Adrenal gland (tissue), 12 donors: ENCODE measurements around the gene IGSF11. TPM values are rescaled to one million over a fixed set of nuclear protein-coding genes. Genes with fewer than 3 reads are reported as not detected.
A peak's percentile ranks its signal among the peaks of the same experiment; 100 is the strongest.

ENCODE experiments used
- DNase-seq, 7 donors: peaks; one replicate each; pipeline ENCODE4 v3.0.0-alpha.2; 2019 to 2020
- H3K27ac ChIP-seq, 5 donors: fragments of 200-600 bp; sonication (generic) in 4 of 5; 1 replicate in 3 of 5; 2 replicates in 2 of 5; pipeline versions ENCODE4 v1.5.1 to v1.8.0; 2016 to 2020; ENCODE audit warnings: mild to moderate bottlenecking in 1 of 5
- H3K27me3 ChIP-seq: fragments of 200-600 bp; 2 replicates; pipeline ENCODE4 v1.8.0; 2021
- H3K36me3 ChIP-seq, 2 donors: fragments of 200-600 bp; replicated peaks in 1 of 2; 1 replicate in 1 of 2; 2 replicates in 1 of 2; pipeline versions ENCODE4 v1.5.1 to v1.8.0; 2018 to 2022
- H3K4me1 ChIP-seq, 2 donors: fragments of 200-600 bp; replicated peaks in 1 of 2; 1 replicate in 1 of 2; 2 replicates in 1 of 2; pipeline versions ENCODE4 v1.5.1 to v1.8.0; 2018 to 2021
- H3K4me3 ChIP-seq, 4 donors: fragments of 200-600 bp; sonication (generic) in 3 of 4; one replicate each; pipeline ENCODE4 v1.5.1; 2016 to 2018
- H3K9me3 ChIP-seq, 3 donors: fragments of 200-600 bp; sonication (generic) in 1 of 3; replicated peaks in 1 of 3; 1 replicate in 2 of 3; 2 replicates in 1 of 3; pipeline versions ENCODE4 v1.5.1 to v1.8.0; 2016 to 2021
- POLR2A ChIP-seq, 2 donors: fragments of 450-650 bp; IDR thresholded peaks; one replicate each; pipeline ENCODE4 v1.6.1; 2017; ENCODE audit warnings: antibody characterized with exemption in 2 of 2, mild to moderate bottlenecking in 2 of 2, moderate library complexity in 1 of 2
- WGBS, 4 donors: extraction: QIAGEN DNeasy Blood & Tissue Kit in 2 of 4; methylation state at CpG; one replicate each; pipeline versions ENCODE4 v1.1.5 to v1.1.7; 2013 to 2017; 5-methylcytosine and 5-hydroxymethylcytosine counted together
- intact Hi-C, 2 donors: fragments of 100-400 bp; cut with DNase I; formaldehyde crosslinking; loops; one replicate each; pipeline versions ENCODE4 v1.14.1 to v1.15.0; 2022 to 2023
- polyA plus RNA-seq, 3 donors: library from polyadenylated mRNA; stranded (reverse); fragments of 200-250 nt in 2 of 3; fragments of 350-450 nt in 1 of 3; fragmentation: Illumina TruSeq in 1 of 3; extraction: RNeasy Lipid Tissue Mini Kit (QIAGEN cat#74804) in 1 of 3; gene quantifications; one replicate each; pipeline ENCODE4 v1.2.3, GENCODE V29; 2013 to 2014
- total RNA-seq, 9 donors: library from RNA; depleted of rRNA in 4 of 9; stranded (reverse); fragments of >200 nt in 4 of 9; fragments of 120-200 nt in 1 of 9; fragmentation: NEBNext Ultra II Directional in 1 of 9; extraction: Animal tissue kit (Norgen Biotek cat#: 25700) in 1 of 9; gene quantifications; one replicate each; pipeline versions ENCODE4 v1.1.0 to v1.2.4, GENCODE V29; 2013 to 2023
- TF ChIP-seq, protein P1 (sequence below), 6 experiments: fragments of 450-650 bp in 4 of 6; fragments of 200-600 bp in 2 of 6; sonication (generic) in 1 of 6; IDR thresholded peaks; 1 replicate in 5 of 6; 2 replicates in 1 of 6; pipeline versions ENCODE4 v1.5.1 to v1.8.0; 2016 to 2021; ENCODE audit warnings: antibody characterized with exemption in 6 of 6, mild to moderate bottlenecking in 2 of 6, moderate library complexity in 1 of 6
- donor health status: healthy with polysubstance abuse.
- donor health status: Bipolar disorder and iron deficiency.
- donor health status: DM: yes; HTN: yes; CAD: no.
- donor health status: DM: no; HTN: no; CAD: no.
- donor health status: DM: no; HTN: no; CAD: no.
- donor health status: DM: yes; HTN: yes; CAD: no.

Gene IGSF11
- total and polyA plus RNA-seq, 12 donors = 4.1 to 31.3 (median 16.5) TPM

DNA sequence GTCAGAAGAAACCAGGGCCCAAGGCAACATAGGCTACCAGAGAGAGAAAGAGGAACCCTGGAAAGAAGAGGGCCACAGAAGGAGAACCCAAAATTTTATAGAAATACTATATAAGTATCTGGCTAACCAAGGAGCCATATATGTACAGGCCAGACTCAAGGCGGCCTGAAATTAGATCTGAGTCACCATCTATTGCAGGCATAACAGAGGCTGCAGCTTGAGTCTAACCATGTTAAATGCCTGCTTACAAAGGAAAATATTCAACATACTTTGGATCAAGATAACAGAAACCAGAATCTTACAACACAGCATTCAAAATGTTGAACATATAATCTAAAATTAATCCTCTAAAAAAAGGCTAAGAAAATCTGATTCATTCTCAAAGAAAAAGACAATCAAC is 23.1 kb downstream of the IGSF11 start:
- Histone ChIP-seq H3K27me3 (no peaks in the 10 kb centered on the region), H3K4me3 (no peak overlapping the region), H3K4me1 (no peaks in the 10 kb centered on the region), H3K27ac (no peak overlapping the region), H3K36me3 (no peaks in the 10 kb centered on the region), H3K9me3 (no peaks in the 10 kb centered on the region)
- TF ChIP-seq, protein P1, sequence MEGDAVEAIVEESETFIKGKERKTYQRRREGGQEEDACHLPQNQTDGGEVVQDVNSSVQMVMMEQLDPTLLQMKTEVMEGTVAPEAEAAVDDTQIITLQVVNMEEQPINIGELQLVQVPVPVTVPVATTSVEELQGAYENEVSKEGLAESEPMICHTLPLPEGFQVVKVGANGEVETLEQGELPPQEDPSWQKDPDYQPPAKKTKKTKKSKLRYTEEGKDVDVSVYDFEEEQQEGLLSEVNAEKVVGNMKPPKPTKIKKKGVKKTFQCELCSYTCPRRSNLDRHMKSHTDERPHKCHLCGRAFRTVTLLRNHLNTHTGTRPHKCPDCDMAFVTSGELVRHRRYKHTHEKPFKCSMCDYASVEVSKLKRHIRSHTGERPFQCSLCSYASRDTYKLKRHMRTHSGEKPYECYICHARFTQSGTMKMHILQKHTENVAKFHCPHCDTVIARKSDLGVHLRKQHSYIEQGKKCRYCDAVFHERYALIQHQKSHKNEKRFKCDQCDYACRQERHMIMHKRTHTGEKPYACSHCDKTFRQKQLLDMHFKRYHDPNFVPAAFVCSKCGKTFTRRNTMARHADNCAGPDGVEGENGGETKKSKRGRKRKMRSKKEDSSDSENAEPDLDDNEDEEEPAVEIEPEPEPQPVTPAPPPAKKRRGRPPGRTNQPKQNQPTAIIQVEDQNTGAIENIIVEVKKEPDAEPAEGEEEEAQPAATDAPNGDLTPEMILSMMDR (IDR thresholded peaks at IDR 0.05) = no peak
- no peak for TF ChIP-seq POLR2A (IDR thresholded peaks at IDR 0.05)
- DNase-seq = no peak
- intact Hi-C loops = no loop called here
- 83 to 100% (median 95%) methylated on average over 1 of the region's 1 CpG for WGBS, 4 donors

DNA sequence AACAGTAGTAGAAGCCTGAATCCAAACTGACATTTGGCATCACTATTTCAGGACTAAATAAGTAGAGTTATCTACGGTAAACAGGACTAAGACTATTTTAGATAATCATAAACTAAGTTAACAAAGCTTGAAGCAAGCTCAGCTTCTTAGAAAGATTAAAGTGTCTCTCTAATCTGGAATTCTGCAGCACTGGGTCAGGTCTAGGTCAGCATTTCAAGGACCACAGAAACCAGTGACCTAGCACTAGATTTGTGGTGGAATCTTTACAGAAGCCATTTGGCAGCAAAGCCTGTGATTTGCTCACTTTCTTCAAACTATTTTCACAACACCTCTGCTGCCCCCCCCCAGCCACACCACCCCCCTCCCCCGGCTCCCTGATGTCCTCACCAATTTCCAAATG is 37.5 kb downstream of the IGSF11 start:
- Histone ChIP-seq H3K4me1 (peaks cover 0 to under 1% of the 10 kb centered on the region in 2 donors), H3K4me3 (no peak overlapping the region), H3K27me3 (no peaks in the 10 kb centered on the region), H3K36me3 (no peaks in the 10 kb centered on the region), H3K27ac (no peak overlapping the region), H3K9me3 (no peaks in the 10 kb centered on the region)
- TF ChIP-seq, protein P1 (IDR thresholded peaks at IDR 0.05) = no peak
- TF ChIP-seq POLR2A (IDR thresholded peaks at IDR 0.05) = no peak
- intact Hi-C loops = no loop called here
- 38 to 48% (median 43%) methylated on average over 2 of the region's 2 CpGs for WGBS, 4 donors
- DNase-seq = peak in 1 of 7 donors; percentile 16

DNA sequence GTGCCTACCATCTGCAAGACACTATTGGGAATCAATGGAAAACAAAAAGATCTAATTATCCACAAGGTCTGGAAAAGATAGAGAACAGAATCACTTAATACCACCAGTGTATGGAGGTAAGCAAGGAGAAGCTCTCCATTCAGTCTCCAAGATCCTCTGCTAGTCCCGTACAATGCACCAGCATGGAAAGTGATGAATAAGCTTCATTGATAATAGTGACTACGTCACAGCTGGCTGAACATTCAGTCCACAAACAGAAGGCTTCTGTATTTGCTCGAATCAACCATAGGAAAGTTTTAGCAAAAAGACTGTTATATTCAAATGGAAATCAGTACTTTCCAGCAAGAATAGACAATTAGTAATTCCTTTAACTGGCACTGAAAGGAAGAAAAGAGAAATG is 42.9 kb downstream of the IGSF11 start:
- TF ChIP-seq, protein P1 (IDR thresholded peaks at IDR 0.05) = no peak
- TF ChIP-seq POLR2A (IDR thresholded peaks at IDR 0.05) = peak in 1 of 2 donors; percentile 45
- Histone ChIP-seq H3K4me1 (peaks cover 17 to 28% of the 10 kb centered on the region in 2 donors), H3K27me3 (no peaks in the 10 kb centered on the region), H3K36me3 (no peaks in the 10 kb centered on the region), H3K9me3 (no peaks in the 10 kb centered on the region), H3K27ac (peak overlapping the region; percentile 37 to 83 (median 50)), H3K4me3 (no peak overlapping the region)
- intact Hi-C loops = no loop called here
- peak; percentile 33 to 78 (median 62) for DNase-seq
- WGBS, 4 donors = 33 to 42% (median 39%) methylated on average over 3 of the region's 3 CpGs

DNA sequence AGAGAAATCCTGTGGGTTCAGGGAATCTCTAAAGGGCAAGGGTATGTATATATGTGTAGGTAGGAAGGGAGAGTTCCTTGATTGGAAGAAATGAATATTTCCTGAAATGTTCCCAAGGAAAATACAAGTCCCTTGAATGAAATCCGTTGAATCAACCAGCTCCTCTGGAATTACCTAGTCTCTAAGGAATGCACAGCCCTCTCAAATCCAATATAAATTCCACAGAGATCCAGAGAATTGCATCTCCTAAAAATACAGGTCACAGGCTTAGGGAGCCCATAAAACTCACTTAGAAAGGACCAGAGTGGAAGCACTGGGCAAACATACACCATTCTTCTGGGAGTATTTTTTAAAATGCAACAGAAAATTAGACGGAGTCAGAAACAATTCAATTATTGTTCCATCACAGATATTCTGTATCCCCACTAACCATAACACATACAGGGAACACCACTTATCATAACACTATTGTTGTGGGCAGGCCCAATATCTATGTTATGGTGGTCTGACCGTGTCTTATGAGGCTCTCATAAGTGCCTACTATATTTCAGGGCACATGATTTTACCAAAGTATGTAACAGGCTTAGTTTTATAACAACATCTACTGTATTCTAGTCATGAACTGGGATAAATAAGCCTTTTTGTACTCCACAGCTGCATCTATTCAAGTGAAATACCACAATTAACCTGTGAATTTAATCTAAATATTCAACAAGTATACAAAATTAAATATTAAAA is 43.7 kb downstream of the IGSF11 start:
- peaks cover 23 to 35% of the 10 kb centered on the region in 2 donors for H3K4me1 ChIP-seq
- H3K27ac ChIP-seq = peak overlapping the region in 1 of 5 donors; percentile 83
- H3K9me3 ChIP-seq = no peaks in the 10 kb centered on the region
- H3K27me3 ChIP-seq = no peaks in the 10 kb centered on the region
- DNase-seq = no peak
- no peak overlapping the region for H3K4me3 ChIP-seq
- TF ChIP-seq, protein P1 (IDR thresholded peaks at IDR 0.05) = no peak
- no peak for TF ChIP-seq POLR2A (IDR thresholded peaks at IDR 0.05)
- H3K36me3 ChIP-seq = no peaks in the 10 kb centered on the region
- 65 to 81% (median 78%) methylated on average over 3 of the region's 3 CpGs for WGBS, 4 donors
- intact Hi-C loops = no loop called here
